ENCODE measurements around the gene SAMD9L. TPM values are rescaled to one million over a fixed set of nuclear protein-coding genes. Genes with fewer than 3 reads are reported as not detected.
A peak's percentile ranks its signal among the peaks of the same experiment; 100 is the strongest.
"Not testable (repeated sequence)": the region's sequence is repeated elsewhere in the genome, so short reads cannot be mapped to it uniquely, and the experiment has no call there.

The SAMD9L gene
- total RNA-seq, 1 donor from 2014 or later = under 0.01 TPM

DNA sequence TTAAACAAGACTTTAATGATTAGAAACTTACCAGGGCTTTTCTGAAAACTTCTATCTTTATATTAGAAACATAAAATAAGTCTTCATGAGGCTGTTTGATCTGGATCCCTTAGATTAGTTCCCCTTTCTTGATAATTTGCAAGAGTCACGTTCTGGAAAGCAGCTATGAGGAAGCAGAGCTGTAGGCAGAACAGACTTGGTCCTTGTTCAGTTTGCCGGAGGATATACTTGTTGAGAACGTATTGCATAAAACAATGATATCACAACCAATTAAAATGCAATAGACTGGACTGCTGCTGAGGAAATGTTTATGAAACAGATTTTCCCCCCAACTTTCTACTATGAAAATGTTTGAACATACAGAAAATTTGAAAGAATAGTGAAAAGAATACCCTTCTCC, 2.8 kb downstream of the SAMD9L start:
- TF ChIP-seq, protein P1, sequence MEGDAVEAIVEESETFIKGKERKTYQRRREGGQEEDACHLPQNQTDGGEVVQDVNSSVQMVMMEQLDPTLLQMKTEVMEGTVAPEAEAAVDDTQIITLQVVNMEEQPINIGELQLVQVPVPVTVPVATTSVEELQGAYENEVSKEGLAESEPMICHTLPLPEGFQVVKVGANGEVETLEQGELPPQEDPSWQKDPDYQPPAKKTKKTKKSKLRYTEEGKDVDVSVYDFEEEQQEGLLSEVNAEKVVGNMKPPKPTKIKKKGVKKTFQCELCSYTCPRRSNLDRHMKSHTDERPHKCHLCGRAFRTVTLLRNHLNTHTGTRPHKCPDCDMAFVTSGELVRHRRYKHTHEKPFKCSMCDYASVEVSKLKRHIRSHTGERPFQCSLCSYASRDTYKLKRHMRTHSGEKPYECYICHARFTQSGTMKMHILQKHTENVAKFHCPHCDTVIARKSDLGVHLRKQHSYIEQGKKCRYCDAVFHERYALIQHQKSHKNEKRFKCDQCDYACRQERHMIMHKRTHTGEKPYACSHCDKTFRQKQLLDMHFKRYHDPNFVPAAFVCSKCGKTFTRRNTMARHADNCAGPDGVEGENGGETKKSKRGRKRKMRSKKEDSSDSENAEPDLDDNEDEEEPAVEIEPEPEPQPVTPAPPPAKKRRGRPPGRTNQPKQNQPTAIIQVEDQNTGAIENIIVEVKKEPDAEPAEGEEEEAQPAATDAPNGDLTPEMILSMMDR (IDR thresholded peaks at IDR 0.05; ENCODE audit: insufficient read depth, low read length, severe bottlenecking) = no peak
- Histone ChIP-seq H3K27me3 (ENCODE audit: control insufficient read depth, insufficient read depth, low read length) (no peaks in the 10 kb centered on the region), H3K4me3 (ENCODE audit: low read depth, low read length) (no peak overlapping the region), H3K36me3 (ENCODE audit: control insufficient read depth, insufficient read depth, low read length) (no peaks in the 10 kb centered on the region)
- FAIRE-seq (no peak), DNase-seq (ENCODE audit: low read depth) (no peak)

DNA sequence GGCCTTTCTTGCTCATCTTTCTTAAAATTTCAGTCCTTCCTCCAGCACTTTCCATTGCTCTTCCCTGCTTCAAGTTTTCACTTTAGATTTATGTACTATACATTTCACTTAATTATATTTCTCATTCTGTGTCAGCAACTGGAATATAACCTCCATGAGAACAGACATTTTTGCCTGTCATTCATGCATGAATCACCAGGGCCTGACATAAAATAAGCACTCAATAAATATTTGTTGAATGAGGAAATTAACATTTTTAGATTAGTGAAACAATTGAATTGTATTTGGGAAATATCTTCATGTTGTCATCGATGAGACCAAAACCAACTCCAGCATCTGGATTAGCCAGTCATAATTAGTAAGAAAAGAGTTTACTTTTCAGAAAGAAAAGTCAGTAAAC, 6.1 kb downstream of the SAMD9L start:
- no peak overlapping the region for H3K4me3 ChIP-seq (ENCODE audit: low read depth, low read length)
- H3K27me3 ChIP-seq (ENCODE audit: control insufficient read depth, insufficient read depth, low read length) = no peaks in the 10 kb centered on the region
- DNase-seq (ENCODE audit: low read depth) = peak; percentile 71
- TF ChIP-seq, protein P1 (IDR thresholded peaks at IDR 0.05; ENCODE audit: insufficient read depth, low read length, severe bottlenecking) = no peak
- no peak for FAIRE-seq
- no peaks in the 10 kb centered on the region for H3K36me3 ChIP-seq (ENCODE audit: control insufficient read depth, insufficient read depth, low read length)

DNA sequence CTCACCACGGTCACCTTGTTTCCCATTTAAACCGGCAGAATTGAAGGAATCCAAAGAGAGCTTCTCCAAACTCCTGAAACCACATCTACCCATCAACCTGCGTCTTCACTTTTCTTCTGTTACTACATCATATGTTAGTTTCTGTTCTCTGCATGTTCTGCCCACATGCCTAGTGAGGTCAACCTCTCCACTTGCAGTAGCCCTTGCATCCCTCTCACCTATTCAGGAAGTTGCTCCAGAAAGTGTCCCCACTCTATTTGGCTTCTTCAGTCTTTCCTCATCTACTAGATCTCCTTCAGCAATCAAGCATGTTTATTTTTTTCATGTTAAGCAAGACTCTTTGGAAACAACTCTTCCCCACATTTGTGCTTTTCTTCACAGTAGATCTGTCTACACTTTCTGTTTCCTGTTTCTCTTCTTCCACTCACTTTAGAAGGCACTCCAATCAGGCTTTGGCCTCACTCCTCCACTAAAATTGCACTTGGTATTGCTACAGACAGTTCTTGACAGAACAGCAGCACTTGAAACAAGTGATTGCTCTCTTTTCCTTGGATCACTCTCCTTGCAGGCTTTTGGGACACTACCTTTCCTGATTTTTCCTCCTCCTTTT, 7.5 kb downstream of the SAMD9L start:
- no peak for DNase-seq (ENCODE audit: low read depth)
- FAIRE-seq = no peak
- Histone ChIP-seq H3K27me3 (ENCODE audit: control insufficient read depth, insufficient read depth, low read length) (no peaks in the 10 kb centered on the region), H3K36me3 (ENCODE audit: control insufficient read depth, insufficient read depth, low read length) (no peaks in the 10 kb centered on the region), H3K4me3 (ENCODE audit: low read depth, low read length) (no peak overlapping the region)
- TF ChIP-seq, protein P1 (IDR thresholded peaks at IDR 0.05; ENCODE audit: insufficient read depth, low read length, severe bottlenecking) = no peak

DNA sequence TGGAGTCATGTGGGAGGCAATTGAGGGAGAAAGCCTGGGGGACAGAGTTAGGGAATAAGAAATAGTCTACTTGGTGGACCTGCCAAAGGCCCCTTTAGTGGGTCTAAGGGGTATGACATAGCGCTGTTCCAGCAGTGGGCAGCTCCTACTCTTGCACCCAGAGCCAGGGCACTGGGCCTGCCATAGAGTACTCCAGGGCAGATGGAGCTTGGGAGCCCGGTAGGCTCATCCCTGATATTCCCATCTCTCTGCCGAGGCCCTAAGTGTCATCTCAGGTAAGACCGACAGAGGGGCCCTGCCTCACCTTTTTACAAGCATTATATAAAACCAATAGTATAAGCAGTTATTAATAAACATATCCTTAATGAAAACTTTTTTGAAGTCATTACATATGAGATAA, 9.6 kb downstream of the SAMD9L start:
- Histone ChIP-seq H3K27me3 (ENCODE audit: control insufficient read depth, insufficient read depth, low read length) (peaks cover 2% of the 10 kb centered on the region), H3K36me3 (ENCODE audit: control insufficient read depth, insufficient read depth, low read length) (no peaks in the 10 kb centered on the region), H3K4me3 (ENCODE audit: low read depth, low read length) (no peak overlapping the region)
- FAIRE-seq (no peak), DNase-seq (ENCODE audit: low read depth) (no peak)
- TF ChIP-seq, protein P1 (IDR thresholded peaks at IDR 0.05; ENCODE audit: insufficient read depth, low read length, severe bottlenecking) = no peak

DNA sequence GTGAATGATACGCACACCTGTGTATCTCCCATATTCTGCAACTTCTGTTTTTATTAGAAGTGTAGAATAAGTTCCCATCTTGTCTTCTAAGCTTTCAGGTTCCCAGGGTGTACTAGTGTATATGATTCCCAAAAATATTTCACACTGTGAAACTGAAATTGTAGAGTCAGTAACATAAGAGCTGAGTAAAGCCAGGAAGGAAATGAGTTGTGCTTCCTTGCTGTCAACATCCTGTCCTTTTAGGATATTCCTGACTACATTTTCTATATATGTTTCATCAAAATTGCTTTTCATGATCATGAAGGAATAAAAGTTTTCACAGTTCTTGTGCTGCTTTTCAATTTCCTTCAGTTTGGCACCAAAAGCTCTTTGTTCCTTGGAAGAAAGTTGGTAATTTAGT, 15.2 kb downstream of the SAMD9L start:
- TF ChIP-seq, protein P1 (IDR thresholded peaks at IDR 0.05; ENCODE audit: insufficient read depth, low read length, severe bottlenecking) = no peak

DNA sequence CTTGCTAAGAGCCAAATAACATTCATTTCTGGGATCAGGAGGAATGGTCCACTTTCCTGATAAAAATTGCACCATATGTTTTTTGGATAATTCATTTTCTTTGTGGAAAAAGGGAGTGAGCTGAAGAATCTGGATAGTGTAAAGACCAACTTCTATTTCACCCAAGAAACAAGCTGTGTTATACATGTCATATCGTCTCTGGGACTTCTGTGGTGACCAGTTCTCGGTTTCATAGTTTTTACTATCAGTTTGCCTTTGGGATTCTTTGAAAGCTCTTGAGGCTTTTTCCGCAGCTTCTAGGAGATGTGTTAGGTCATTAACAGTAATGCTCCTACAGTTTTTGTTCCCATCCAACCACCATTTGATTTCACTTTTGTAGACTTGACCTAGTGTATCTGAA, 16.0 kb downstream of the SAMD9L start:
- Histone ChIP-seq H3K36me3 (ENCODE audit: control insufficient read depth, insufficient read depth, low read length) (no peaks in the 10 kb centered on the region), H3K27me3 (ENCODE audit: control insufficient read depth, insufficient read depth, low read length) (peaks cover 2% of the 10 kb centered on the region), H3K4me3 (ENCODE audit: low read depth, low read length) (no peak overlapping the region)
- no peak for FAIRE-seq
- TF ChIP-seq, protein P1 (IDR thresholded peaks at IDR 0.05; ENCODE audit: insufficient read depth, low read length, severe bottlenecking) = no peak
- DNase-seq (ENCODE audit: low read depth) = no peak

More for the DNA sequence above, 15.2 kb downstream of the SAMD9L start:
- Histone ChIP-seq H3K27me3 (ENCODE audit: control insufficient read depth, insufficient read depth, low read length) (peaks cover 2% of the 10 kb centered on the region), H3K4me3 (ENCODE audit: low read depth, low read length) (no peak overlapping the region), H3K36me3 (ENCODE audit: control insufficient read depth, insufficient read depth, low read length) (no peaks in the 10 kb centered on the region)
- DNase-seq (ENCODE audit: low read depth) (no peak), FAIRE-seq (no peak)

DNA sequence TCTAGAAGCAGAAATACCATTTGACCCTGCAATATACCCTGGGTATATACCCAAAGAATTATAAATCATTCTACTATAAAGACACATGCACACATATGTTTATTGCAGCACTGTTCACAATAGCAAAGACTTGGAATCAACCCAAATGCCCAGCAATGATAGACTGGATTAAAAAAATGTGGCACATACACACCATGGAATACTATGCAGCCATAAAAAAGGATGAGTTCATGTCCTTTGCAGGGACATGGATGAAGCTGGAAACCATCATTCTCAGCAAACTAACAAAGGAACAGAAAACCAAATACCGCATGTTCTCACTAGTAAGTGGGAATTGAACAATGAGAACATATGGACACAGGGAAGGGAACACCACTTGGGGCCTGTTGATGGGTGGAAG, 21.2 kb downstream of the SAMD9L start:
- not testable (repeated sequence) for FAIRE-seq; H3K36me3 ChIP-seq (ENCODE audit: control insufficient read depth, insufficient read depth, low read length); H3K27me3 ChIP-seq (ENCODE audit: control insufficient read depth, insufficient read depth, low read length); DNase-seq (ENCODE audit: low read depth); H3K4me3 ChIP-seq (ENCODE audit: low read depth, low read length)

DNA sequence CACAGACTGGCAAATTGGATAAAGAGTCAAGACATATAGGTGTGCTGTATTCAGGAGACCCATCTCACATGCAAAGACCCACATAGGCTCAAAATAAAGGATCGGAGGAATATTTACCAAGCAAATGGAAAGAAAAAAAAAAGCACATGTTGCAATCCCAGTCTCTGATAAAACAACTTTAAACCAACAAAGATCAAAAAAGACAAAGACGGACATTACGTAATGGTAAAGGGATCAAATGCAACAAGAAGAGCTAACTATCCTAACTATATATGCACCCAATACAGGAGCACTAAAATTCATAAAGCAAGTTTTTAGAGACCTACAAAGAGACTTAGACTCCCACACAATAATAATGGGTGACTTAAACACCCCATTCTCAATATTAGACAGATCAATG, 24.7 kb downstream of the SAMD9L start:
- not testable (repeated sequence) for DNase-seq (ENCODE audit: low read depth); FAIRE-seq; H3K4me3 ChIP-seq (ENCODE audit: low read depth, low read length); H3K36me3 ChIP-seq (ENCODE audit: control insufficient read depth, insufficient read depth, low read length); H3K27me3 ChIP-seq (ENCODE audit: control insufficient read depth, insufficient read depth, low read length)

Data from bronchial epithelial cell (primary cell).